A549 treated with Mapracorat at 1 μM for 4 hours (cell line): Measurements from ENCODE around the gene DUSP18. TPM values are rescaled to one million over a fixed set of nuclear protein-coding genes. Genes with fewer than 3 reads are reported as not detected.

Source experiments
- total RNA-seq: library from RNA; stranded (reverse); fragments of 200-300 nt; extraction: Qiagen RNA extraction; gene quantifications from 5 replicates; pipeline ENCODE4 v1.2.3, GENCODE V29; 2022

Gene DUSP18
- 3.3 to 5.4 TPM (median 4.8 TPM) in 5 replicates for total RNA-seq

GRCh38 chr22:30667494-30668385, at the start of gene DUSP18:
Gene DUSP18, minus strand, starts transcription at chr22:30667875. Its CDS starts 3,872 bp downstream, at chr22:30664003.

GRCh38 chr22:30694640-30695350, 27.1 kb upstream of the DUSP18 start, which contains the start of gene OSBP2:
Gene OSBP2, plus strand, starts transcription at chr22:30694874. Its CDS starts 36 bp downstream, at chr22:30694910.

GRCh38 chr22:30635273-30636225, 32.1 kb downstream of the DUSP18 start, which contains the start of gene SLC35E4:
Gene SLC35E4, plus strand, starts transcription at chr22:30635781. Its CDS starts 670 bp downstream, at chr22:30636451.

Other genes with a start within 250 kb of the DUSP18 start
- 59.6 to 71.2 TPM (median 69.2 TPM) in 5 replicates for gene MTFP1, start 242.1 kb downstream of the DUSP18 start, total RNA-seq
- gene SEC14L3, start 195.9 kb downstream of the DUSP18 start, total RNA-seq, result not detected in 5 replicates
- 4.6 to 6.3 TPM (median 5.8 TPM) in 5 replicates for gene SEC14L4, start 162.2 kb downstream of the DUSP18 start, total RNA-seq
- not detected in 5 replicates for gene SEC14L6, start 121.1 kb downstream of the DUSP18 start, total RNA-seq
- 7.0 to 11.7 TPM (median 11.1 TPM) in 5 replicates for gene GAL3ST1, start 93.2 kb downstream of the DUSP18 start, total RNA-seq
- 101 to 120 TPM (median 108 TPM) in 5 replicates for gene PES1, start 76.0 kb downstream of the DUSP18 start, total RNA-seq
- gene TCN2, start 60.7 kb downstream of the DUSP18 start, total RNA-seq, result 4.5 to 5.4 TPM (median 4.9 TPM) in 5 replicates
- gene SLC35E4, start 32.1 kb downstream of the DUSP18 start, total RNA-seq, result 5.0 to 7.3 TPM (median 6.2 TPM) in 5 replicates
- gene OSBP2, start 27.0 kb upstream of the DUSP18 start, total RNA-seq, result 8.0 to 10.3 TPM (median 9.2 TPM) in 5 replicates